DMS114 treated with DMSO at 0.1 percent for 48 hours (cell line): ENCODE measurements around the gene ADAMTS13.
"Not testable (repeated sequence)": the region's sequence is repeated elsewhere in the genome, so short reads cannot be mapped to it uniquely, and the experiment has no call there.

Experiments used
- DNase-seq: peaks from one replicate; lab custom pipeline; 2025; ENCODE audit not compliant: unreplicated experiment; lab: John Stamatoyannopoulos, UW

ADAMTS13 gene

DNA sequence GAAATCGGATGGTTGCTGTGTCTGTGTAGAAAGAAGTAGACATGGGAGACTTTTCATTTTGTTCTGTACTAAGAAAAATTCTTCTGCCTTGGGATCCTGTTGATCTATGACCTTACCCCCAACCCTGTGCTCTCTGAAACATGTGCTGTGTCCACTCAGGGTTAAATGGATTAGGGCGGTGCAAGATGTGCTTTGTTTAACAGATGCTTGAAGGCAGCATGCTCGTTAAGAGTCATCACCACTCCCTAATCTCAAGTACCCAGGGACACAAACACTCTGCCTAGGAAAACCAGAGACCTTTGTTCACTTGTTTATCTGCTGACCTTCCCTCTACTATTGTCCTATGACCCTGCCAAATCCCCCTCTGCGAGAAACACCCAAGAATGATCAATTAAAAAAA, 30.7 kb upstream of the ADAMTS13 start:
- not testable (repeated sequence) for DNase-seq

DNA sequence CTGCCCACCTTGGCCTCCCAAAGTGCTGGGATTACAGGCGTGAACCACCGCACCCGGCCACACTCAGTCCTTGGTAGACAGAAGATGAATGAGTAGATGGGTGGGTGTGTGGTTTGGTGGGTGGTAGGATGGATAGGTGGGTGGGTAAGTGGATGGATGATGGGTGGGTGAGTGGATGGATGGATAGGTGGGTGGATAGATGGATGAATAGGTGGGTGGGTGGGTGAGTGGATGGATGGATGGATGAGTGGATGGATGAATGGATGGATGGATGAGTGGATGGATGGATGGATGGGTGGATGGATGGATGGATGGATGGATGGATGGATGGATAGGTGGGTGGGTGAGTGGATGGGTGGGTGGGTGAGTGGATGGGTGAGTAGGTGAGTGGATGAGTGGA, 29.9 kb upstream of the ADAMTS13 start:
- DNase-seq = not testable (repeated sequence)

DNA sequence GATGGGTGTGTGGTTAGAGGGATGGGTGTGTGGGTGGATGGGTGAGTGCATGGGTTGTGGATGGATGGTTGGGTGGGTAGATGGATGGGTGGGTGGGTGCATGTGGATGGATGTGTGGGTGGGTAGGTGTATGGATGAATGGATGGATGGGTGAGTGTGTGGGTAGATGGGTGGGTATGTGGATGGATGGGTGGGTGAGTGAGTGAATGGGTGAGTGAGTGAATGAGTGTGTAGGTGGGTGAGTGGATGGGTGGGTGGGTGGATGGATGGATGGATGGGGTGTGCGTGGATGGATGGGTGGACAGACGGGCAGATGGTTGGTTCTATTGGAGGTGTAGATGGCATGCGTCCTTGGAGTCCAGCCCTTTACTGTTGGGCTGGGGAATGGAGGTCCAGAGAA, 28.8 kb upstream of the ADAMTS13 start:
- no peak for DNase-seq

DNA sequence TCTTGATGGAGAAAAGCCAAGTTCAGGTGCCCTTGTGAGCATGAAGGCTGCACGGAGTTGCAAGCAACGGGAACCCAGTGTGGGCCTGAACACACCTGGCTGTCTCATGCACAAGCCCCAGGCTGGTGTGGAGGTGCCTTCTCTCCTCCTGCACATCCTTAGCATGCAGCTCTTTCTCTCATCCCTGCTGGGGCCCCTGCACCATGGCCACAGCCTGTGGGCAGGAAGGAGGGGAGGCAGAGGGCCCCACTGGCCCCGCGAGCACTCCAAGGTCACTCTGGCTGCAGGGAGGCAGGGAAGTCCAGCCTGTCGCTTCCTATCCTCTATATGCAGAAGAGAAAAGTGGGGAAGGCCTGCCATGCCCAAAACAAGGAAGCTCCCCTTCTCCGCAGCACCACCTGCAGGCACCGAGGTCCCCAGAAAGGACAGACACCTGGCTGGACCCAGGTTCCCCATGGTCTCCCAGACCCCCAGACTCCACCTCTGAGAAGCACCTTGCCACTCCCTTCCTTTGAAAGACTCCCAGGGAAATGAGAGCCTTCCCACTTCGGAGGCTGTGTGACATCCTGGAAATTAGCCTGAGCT, 27.4 kb upstream of the ADAMTS13 start:
- DNase-seq = no peak

DNA sequence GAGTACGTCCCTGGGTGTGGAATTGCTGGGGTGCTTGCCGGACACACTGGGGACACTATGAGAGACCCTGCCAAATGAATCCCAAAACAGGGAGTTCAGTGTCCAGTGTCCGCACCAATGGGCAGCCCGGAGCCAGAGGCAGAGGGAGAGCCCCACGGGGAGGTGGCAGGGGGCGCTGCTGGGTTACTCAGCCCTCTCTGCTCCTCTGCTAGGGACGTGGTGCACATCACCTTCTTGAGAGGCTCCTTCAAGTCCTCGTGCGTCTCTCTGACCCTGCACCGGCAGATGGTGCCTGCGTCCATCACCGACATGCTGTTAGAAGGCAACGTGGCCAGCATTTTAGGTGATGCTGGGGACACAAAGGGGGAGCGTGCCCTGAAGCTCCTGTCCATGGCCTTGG, 25.2 kb upstream of the ADAMTS13 start:
- DNase-seq = no peak

DNA sequence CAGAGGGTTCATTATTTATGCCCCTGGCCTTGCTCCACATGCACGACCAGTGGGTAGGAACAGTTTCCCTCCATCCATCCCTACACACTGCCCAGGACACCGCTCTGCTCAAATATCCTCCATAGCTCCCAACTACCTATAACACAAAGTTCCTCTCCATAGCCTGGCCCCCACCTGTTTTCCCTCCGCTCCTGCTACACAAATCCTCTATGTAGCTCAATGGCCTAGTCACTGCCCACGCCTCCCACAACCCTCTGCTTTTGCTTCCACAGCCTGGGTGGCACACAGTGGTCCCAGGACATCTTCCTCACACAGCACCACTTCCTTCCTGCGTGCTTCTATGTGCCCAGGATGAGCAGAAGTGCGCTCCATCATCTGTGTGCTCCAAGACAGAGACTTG, 24.8 kb upstream of the ADAMTS13 start:
- DNase-seq = no peak

DNA sequence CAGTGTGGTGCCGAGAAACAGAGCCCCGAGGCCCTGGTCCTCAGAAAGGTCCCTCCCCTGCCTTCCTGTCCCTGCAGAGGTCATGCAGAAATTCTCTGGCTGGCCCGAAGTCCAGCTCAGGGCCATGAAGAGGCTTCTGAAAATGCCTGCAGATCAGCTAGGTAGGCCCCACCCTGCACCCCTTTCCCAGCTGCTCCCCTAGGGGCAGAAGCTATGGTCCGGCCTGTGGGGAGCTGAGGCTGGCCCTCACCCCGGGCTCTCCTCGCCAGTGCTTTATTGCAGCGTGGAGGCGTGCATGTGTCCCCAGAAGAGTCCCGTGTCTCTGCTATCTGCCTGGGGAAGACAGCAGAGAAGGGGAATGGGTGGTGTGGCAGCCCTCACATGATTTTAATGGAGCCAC, 24.3 kb upstream of the ADAMTS13 start:
- DNase-seq = no peak

DNA sequence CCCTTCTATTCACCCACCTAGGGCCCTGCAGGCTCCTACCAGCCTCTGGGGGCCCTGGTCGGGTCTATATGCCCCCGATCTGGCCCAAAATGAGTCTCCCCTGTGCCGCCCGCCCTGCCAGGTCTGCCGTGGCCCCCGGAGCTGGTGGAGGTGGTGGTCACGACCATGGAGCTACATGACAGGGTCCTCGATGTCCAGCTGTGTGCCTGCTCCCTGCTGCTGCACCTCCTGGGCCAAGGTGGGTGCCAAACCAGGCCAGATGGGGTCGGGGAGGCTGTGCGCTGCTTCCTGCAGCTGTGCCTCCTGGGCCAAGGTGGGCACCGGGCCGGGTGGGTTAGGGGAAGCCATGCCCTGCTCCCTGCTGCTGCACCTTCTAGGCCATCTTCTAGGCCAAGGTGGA, 21.9 kb upstream of the ADAMTS13 start:
- no peak for DNase-seq

DNA sequence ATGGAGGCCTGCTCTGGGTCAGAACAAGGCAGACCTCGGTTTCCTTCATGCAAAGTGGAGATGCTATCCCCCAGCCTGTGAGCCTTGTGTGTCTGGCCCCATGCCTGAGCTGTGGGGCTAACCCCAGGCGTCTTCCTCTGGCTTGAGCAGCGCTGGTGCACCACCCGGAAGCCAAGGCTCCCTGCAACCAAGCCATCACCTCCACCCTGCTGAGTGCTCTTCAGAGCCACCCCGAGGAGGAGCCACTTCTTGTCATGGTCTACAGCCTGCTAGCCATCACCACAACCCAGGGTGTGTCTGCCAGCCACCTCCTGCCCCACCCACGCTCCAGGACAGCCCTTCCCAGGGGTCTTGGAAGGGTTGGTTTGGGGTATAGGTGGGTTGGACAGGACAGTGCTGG, 20.6 kb upstream of the ADAMTS13 start:
- no peak for DNase-seq

DNA sequence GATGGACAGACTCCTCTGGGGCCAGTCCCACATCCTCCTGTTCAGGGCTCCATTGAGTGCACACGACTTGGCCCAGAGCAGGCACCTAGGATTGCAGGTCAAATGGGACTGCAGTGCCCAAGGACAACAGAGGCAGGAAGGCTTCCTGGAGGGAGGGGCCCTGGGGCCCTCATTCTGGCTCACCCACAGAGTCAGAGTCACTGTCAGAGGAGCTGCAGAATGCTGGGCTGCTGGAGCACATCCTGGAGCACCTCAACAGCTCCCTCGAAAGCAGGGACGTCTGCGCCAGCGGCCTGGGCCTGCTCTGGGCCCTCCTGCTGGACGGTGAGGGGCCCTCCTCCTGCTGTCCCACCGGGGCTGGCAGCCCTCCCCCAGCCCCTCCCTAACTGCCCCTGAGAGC, 19.5 kb upstream of the ADAMTS13 start:
- no peak for DNase-seq

DNA sequence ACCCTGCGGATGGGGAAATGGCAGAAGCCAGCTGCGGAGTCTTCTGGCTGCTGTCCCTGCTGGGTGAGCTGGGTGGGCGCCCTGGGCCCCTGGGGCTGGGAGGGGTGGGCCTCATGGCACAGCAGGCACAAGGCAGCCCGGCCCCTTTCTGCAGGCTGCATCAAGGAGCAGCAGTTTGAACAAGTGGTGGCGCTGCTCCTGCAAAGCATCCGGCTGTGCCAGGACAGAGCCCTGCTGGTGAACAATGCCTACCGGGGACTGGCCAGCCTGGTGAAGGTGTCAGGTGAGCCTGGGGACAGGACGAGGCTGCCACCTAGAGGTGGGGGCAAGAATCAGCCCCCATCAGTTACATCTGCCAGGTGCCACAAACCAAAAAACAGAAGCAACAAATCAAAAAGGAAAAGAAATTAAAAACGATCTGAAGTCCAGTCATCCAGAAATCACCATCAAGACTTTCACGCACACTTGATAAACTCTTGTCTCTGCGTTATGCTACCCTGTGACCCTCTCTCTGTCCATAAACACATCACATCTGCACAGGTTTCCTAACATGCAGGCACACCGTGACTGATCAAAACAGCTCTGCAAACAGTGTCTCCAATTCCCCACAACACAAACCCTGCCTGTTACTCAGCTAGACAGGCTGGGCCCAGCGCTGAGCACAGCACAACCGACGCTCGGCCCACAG, 18.3 kb upstream of the ADAMTS13 start:
- DNase-seq = peak; percentile 8

DNA sequence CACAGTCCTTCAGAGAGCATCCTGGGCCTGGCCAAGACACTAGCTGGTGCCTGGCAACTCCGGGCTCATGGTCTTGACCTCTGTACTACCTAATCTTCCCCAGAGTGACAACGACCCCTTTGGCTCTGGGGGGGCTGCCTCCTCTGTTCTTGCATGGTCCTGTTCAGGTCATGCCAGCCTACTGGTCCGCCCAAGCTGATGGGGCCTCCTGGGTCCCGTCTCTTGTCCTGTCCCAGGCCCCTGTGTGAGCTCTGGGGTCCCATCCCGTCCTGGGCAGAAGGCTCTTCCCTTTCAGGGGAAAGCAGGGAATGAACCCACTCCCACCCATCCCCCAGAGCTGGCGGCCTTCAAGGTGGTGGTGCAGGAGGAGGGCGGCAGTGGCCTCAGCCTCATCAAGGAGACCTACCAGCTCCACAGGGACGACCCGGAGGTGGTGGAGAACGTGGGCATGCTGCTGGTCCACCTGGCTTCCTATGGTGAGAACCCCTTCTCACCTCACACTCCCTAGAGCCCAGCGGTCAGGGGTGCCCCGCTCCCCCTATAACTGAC, 17.6 kb upstream of the ADAMTS13 start:
- DNase-seq = no peak

DNA sequence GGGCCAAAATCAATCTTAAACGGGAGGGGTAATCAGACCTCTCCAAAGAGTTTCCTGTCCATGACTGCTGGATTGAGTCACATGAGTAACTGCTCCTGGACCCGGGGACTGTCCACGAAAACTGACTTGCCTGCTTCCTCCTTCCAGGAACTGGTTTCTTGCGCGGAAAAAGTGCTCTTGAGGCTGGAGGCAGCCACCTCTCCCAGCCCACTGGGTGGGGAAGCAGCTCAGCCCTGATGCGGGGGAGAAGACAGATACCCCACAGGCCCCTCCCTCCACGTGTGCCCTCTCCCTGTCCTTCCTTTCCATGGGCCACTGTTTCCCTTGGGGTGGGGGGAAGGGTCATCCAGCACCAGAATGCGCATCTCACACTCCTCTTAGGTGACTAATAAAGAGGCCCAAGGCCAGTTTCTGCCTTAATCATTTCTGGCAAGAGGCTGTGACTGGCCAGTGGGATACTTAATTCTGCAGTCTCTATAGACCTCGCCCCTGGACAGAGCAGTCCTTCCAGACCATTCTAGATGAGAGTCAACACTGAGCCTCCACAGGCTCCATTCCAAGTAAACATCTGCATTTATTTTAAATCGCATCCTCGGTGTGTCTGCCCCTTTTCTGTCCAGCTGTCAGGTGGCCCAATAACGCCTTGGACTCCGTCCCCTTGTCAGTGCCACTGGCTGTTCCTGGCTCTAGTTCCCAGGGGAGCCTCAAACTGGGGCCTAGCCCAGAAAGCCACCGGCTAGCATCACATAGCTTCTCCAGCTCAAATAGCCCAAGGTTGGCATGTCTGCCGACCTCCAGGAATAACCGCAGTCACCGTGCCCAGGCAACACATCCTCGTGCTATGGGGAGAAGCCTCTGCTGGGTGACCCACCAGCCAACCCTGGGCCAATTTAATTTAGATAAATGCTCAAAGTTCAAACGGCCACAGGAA, 16.4 kb upstream of the ADAMTS13 start:
- no peak for DNase-seq

DNA sequence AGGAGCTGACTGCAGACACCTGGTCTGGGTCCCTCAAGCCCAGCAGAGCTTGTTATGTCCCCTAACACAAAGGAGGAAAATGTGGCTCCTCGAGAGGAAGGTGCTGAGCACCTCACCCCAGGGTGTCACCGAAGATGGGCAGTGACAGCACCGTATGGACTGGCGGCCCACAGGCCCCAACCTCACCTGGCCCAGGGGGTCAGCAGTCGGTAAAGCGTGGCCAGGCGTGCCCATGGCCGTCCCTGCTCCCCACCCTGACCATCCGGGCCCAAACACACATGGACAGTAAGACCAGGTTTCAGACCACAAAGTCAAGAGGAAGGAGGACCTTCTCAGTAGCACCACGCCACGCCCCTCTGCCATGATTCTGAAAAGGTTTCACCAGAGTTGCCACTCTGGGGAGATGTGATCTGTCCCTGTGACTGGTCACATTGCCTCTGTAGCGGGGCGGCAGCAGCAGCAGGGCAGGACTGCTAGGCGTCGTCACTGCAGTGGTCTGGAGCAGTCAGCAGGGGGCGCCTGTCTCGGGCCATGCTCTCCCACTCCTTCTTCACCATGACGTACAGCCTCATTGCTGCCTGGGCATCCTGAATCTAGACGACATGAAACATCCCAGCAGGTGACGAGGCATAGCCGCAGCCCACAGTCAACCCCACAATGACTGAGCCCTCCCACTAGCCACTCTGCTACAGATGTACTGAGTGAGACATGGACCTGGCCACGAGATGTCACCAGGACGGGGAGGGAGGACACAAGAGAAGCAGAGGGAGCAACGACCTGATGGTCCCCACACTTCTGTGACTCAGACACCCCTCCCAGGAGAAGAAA, 15.5 kb upstream of the ADAMTS13 start:
- peak; percentile 40 for DNase-seq

DNA sequence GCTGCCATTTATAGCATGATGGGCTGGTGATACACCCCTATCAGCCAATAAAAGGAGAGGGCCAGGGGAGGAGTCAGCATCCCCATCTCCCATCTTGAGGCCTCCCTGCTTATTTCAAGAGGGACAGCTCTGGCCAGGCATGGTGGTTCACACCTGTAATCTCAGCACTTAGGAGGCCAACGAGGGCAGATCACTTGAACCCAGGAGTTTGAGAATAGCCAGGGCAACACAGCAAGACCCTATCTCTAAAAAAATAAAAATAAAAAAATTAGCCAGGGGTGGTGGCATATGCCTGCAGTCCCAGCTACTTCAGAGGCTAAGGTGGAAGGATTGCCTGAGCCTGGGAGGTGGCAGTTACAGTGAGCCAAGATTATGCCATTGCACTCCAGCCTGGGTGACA, 14.1 kb upstream of the ADAMTS13 start:
- no peak for DNase-seq

DNA sequence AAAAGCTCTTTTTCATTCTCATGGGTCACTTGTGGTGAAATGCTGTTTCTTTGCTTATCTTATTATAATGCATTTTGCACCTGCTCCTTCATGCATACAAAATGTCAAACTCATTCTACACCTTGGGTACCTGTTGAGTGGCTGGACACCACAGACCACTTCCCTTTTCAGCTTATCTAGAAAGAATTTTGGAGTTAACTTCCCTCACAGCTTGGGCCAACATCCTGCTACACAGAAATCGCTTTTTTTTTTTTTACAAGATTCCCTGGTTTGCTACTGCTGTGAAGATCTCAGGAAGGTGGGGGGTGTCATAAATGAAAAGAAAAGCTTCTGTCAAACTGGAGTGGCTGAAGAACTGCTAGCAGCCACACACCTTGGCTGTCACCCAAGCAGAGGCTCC, 7.0 kb upstream of the ADAMTS13 start:
- no peak for DNase-seq

DNA sequence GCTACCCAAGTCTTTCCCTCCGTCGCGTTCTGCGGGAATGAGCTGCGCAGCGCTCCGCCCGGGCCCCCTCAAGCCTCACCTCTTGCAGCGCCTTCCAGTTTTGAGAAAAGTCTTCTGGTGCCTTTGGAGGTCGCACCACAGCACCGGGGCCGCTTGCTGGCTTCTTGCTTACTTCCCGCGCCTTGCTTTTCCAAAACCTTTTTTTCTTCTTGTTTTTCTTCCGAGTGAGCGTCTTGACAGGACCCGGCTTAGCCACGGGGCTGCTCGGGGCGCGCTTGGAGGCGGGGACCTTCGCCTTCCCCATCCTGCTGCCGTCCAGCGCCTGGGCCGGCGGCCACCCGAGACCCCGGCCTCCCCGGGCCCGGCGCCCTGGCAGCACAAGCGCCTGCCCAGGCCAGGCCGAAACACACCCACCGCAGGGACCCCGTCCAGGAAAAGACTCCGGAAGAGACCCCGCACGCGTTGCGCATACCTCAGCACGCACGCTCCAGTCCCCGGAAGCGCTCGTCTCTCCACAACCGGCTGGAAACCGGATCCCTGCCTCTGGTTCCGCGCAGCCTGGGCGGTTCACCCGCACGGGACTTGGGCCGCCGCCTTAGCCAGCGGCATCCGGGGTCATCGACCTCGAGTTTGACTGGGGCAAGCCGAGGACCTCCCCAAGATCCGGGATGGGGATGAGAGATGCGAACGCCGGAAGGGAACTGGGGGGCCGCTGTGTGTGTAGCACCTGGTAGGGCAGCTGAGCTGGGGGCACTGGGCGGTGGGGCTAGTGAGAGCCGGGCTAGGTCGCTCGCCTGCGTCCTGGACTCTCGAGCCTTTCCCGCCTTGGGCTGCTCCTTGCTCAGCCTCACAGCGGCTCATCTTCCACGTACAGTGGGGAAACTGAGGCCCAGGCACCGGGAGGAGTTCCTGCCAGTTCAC, 4.4 kb upstream of the ADAMTS13 start, which contains the start of gene REXO4:
REXO4 (minus strand) TSS at position 470 of the 921 bp plus-strand sequence; CDS start at position 304, 166 bp downstream.
- DNase-seq = peak; percentile 76

DNA sequence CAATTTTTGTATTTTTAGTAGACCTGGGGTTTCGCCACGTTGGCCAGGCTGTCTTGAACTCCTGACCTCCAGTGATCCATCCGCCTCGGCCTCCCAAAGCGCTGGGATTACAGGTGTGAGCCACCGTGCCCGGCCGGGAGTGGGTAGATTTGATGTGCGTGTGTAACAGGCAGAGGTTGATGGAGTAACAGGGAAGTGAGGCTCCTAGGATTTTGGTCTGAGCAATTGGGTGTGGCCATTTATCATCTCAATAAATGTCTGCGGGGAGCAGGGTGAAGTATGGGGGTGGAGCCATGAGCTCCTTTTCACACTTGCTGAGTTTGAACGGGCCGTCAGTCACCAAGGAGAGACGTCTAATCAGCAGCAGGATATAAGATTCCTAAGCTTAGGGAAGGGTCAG, 3.2 kb upstream of the ADAMTS13 start:
- no peak for DNase-seq

DNA sequence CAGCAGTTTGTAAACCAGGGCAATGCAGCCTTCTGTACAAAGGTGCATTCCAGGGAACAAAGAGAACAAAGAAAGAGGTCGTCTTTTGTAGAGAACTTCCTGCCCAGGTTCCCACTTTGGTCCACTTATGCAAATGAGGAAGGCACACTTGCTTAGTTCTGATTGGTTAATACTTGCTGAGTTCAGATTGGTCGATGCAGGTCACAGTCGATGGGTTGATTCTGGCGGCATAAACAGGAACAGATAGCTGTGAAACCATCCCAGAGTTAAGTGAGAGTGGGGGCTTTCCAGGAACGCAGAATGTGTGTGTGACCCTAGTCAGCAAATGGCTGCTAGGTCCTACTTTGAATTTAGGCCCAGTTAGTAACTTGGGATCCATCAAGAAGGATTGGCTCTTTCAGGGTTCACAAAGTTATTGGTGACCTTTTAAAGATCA, 1.8 kb upstream of the ADAMTS13 start:
- no peak for DNase-seq

DNA sequence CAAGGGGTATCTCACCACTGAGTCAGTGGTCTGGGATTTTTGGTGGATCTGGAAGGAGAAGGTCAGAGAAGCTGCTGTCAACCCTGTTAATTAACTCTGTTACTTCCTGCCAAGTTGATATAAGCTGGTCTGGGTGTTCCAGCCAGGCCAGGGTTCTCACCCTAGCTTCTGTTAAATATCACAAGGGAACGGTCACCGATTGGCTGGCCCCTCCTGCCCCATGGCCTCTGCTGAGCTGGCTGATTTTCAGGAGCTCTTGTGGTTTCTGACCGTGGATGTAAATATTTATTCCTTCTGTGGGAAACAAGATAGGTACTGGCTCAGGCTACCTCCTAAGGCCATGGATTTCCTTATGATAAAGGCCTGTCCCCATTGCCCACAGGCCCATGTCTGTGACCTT, 1.0 kb downstream of the ADAMTS13 start:
- no peak for DNase-seq
